ENCODE results near the gene SHPK.

- TF ChIP-seq, protein P1, sequence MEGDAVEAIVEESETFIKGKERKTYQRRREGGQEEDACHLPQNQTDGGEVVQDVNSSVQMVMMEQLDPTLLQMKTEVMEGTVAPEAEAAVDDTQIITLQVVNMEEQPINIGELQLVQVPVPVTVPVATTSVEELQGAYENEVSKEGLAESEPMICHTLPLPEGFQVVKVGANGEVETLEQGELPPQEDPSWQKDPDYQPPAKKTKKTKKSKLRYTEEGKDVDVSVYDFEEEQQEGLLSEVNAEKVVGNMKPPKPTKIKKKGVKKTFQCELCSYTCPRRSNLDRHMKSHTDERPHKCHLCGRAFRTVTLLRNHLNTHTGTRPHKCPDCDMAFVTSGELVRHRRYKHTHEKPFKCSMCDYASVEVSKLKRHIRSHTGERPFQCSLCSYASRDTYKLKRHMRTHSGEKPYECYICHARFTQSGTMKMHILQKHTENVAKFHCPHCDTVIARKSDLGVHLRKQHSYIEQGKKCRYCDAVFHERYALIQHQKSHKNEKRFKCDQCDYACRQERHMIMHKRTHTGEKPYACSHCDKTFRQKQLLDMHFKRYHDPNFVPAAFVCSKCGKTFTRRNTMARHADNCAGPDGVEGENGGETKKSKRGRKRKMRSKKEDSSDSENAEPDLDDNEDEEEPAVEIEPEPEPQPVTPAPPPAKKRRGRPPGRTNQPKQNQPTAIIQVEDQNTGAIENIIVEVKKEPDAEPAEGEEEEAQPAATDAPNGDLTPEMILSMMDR (IDR thresholded peaks at IDR 0.05 in 2 of 3, conservative IDR thresholded peaks at IDR 0.05 in 1 of 3; ENCODE audit: borderline replicate concordance in 1 of 3, insufficient read depth in 1 of 3, low read depth in 2 of 3, low read length in 2 of 3): no peak
- TF ChIP-seq POLR2A (IDR thresholded peaks at IDR 0.05; ENCODE audit: borderline replicate concordance, extremely low read depth, insufficient read depth, insufficient read length): no peak
- no peak for TF ChIP-seq EZH2 (IDR thresholded peaks at IDR 0.05)
- TF ChIP-seq ZNF274 (IDR thresholded peaks at IDR 0.05; ENCODE audit: low read depth, low read length): no peak
Measured at GRCh38 chr17:3610523-3610922, 25.5 kb downstream of the SHPK start.

Measured in HCT116 (cell line).